Germinal center (tissue), 1 donor: ENCODE measurements around the gene ADISSP.
"Not testable (repeated sequence)": the region's sequence is repeated elsewhere in the genome, so short reads cannot be mapped to it uniquely, and the experiment has no call there.

Experiments used
- DNase-seq: peaks from one replicate; pipeline ENCODE4 v3.0.0; 2012; ENCODE audit warnings: mixed read lengths, low spot score

Gene ADISSP

DNA sequence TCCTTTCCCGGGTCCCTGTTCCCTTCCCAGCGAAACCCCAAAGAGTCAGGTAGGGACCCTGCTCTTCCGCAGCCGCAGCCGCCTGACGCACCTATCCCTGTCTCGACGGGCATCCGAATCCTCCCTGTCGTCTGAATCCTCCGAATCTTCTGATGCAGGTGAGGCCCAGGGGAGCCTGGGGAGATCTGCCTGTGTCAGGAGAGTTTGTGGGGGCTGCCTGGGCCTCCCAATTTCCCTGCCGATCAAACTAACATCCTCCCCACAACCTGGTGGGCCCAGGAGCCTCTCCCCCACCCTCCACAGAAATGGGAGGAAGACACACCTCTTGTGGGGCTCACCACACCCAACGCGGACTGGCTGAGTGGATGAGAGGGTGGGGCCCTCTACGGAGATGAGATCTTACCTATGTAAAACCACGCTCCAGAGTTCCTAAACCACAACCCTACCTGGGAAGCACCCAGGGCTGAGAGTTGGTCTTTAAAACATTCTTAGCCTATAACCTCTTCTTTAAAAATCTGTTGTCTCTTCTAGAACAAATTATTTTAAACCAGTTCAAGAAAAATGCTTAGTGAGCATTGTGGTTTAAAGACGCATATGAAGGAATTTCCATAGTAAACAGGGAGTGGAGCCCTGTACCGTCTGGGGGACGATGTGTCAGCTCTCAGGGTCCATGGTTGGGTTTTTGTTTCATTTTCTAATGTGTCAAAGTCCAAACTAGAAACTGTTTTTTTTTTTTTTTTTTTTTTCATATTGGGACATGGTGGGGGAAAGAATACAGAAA lies 30.2 kb upstream of the ADISSP start:
- no peak for DNase-seq

DNA sequence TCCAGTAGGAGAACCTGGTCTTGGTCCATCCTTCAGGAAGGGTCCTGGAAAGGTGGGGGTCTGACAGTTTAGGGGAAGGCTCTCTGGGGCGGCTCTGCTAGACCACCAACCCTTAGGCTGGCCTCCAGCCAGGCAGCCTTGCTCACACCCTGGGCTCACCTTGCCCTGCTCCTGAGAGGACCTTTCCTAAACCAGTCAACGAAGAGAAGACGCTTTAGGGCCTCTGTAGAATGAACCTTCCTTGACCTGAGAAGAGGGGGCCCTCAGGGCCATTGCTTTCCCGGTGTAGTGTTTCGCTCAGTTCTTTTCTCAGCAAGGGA lies 29.6 kb upstream of the ADISSP start:
- no peak for DNase-seq

DNA sequence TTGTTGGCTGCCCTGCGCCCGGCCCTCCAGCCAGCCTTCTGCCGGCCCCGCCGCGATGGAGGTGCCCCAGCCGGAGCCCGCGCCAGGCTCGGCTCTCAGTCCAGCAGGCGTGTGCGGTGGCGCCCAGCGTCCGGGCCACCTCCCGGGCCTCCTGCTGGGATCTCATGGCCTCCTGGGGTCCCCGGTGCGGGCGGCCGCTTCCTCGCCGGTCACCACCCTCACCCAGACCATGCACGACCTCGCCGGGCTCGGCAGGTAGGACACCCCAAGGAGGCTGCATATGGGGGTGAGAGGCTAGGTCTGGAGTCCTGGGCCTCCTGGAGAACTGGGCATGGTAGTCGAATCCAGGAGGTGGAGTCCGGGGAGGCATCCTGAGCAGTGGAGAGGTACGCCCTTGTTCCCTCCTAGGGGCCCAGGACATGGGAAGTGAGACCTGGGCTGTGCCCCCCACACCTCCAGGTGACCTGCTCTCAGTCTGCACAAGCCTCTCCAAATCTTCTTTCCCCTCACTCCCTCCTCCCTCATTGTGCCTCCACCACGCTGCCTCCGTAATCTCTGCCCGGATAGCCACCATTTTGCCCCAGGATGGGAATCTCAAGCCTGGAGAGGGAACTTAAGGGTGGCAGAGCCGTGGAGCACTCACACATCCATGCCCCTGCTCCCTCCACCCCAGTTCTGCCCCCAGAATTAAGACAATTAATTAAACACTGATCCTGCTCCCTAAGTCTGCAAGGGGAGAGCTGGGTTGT lies 29.1 kb upstream of the ADISSP start:
- DNase-seq = no peak

DNA sequence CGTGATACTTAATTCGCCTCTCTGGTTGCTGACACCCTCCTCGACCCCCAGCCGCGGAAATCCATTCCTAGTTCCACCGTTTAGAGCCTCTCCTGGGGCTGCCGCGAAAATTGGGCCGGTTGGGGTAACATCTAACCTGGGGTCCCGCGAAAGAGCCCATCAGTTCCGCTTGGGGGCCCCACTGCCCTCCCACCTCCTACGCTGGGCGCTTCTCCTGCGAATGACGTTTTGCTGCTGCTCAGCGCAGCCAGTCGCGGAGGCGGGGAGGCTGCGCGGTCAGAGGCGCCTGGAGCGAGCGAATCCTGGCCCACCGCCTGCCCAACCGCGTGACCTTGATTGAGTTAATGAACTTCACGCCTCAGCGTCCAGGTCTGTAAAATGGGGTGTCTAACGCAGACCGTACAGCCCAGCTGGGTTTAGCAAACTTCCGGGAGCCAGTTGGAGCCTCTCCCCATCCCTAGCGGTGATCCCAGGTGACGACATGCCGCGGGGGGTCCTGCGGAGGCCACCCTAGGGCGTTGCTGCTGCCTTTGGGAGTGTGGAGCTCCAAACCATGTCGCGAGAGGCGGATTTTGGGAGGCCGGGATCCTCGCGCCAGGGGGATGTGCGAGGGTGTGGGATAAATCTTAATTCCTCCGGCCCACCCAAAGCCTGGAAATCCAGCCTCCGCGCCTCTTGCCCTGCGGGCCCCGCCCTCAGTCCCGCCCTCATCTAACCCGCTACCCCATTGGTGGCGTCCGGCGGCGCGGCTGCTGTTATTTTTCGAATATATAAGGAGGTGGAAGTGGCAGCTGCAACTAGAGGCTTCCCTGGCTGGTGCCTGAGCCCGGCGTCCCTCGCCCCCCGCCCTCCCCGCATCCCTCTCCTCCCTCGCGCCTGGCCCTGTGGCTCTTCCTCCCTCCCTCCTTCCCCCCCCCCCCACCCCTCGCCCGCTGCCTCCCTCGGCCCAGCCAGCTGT lies 28.2 kb upstream of the ADISSP start, which contains the start of gene CDC25B:
CDC25B (plus strand) TSS at position 800 of the 958 bp plus-strand sequence. CDS start 222 bp downstream, outside the sequence.
- DNase-seq = peak; percentile 91

DNA sequence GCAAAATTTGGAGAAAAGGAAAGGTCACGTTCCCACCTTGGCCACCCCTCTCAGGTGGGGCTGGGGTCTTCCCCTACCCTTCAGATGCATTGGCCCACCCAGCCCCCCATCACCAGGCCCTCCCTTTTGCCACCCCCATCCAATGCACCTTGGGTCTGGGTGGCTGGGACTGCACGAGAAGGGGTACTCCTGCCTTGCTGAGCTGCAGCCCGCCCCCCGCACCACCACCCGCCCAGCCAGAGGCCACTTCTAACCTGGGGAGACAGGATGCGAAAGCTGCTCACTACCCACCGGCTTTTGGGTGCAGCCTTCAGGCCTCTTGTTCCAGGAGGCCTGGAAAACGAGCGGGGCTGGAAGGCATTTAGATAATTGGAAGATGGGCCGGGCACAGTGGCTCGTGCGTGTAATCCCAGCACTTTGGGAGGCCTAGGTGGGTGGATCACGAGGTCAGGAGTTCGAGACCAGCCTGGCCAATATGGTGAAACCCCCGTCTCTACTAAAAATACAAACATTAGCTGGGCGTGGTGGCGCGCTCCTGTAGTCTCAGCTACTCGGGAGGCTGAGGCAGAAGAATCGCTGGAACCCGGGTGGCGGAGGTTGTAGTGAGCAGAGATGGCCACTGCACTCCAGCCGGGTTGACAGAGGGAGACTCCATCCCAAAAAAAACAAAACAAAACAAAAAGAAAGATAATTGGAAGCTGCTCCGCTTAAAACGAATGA lies 27.3 kb upstream of the ADISSP start:
- DNase-seq = no peak

DNA sequence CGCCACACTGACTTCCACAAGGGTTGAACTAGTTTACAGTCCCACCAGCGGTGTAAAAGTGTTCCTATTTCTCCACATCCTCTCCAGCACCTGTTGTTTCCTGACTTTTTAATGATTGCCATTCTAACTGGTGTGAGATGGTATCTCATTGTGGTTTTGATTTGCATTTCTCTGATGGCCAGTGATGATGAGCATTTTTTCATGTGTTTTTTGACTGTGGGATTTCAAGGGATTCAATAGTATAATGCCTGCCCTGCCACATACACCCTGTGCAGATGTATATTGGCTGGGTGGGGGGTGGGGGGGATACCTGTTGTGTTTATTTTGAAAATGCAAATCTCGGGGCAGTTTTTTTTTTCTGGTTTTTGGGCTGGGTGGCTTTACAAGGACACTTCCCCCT lies 26.6 kb upstream of the ADISSP start:
- not testable (repeated sequence) for DNase-seq

DNA sequence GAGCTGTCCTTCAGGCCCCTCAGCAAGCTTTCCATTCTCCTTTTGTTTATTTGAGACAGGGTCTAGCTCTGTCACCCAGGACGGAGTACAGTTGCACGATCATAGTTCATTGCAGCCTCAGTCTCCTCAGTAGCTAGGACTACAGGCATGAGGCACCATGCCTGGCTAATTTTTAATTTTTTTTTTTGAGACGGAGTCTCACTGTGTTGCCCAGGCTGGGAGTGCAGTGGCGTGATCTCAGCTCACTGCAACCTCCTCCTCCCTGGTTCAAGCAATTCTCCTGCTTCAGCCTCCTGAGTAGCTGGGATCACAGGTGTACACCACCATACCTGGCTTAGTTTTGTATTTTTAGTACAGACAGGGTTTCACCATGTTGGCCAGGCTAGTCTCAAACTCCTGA lies 21.6 kb upstream of the ADISSP start:
- DNase-seq = not testable (repeated sequence)

DNA sequence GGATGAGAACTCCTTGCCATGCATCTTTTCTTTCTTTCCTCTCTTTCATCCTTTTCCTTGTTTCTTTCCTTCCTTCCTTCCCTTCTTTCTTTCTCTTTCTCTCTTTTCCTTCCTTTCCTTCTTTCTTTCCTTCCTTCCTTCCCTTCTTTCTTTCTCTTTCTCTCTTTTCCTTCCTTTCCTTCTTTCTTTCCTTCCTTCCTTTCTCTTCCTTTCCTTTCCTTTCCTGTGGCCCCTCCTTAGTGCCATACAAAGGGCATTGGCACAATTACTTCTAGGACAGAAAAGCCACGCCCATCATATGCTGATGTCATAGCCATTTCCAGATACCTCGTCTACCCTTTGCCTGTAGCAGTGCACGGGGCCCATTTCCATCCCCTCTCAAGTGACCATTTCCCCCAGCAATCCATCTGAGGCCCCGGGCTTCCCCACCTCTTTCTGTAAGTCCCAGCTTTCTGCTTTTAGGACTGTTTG lies 21.2 kb upstream of the ADISSP start:
- DNase-seq = no peak

DNA sequence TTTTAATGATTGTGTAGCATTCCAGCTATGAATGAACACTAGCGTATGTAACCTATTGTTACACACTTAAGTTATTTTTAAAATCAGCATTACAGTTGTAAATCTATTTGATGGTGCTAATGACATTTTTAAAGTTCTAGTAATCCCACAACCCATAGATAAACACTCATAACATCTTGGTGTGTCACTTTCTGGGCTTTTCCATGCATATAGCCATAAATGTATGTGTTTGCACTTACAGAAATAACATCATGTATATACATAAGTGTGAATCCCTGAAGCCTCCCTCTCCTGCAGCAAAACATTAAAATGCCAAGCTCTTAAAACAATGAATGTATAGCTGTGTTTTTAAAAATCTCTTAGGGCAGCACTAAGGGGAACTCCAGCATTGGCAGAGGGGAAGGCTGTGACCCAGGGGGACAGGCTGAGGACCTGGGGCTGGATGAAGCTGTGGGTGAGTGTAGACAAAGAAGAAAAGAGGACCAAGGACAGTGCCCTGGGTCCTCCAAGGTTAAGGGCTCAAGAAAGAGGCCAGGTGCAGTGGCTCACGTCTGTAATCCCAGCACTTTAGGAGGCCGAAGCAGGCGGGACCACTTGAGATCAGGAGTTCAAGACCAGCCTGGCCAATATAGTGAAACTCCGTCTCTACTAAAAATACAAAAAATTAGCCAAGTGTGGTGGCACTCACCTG lies 19.9 kb upstream of the ADISSP start:
- no peak for DNase-seq

DNA sequence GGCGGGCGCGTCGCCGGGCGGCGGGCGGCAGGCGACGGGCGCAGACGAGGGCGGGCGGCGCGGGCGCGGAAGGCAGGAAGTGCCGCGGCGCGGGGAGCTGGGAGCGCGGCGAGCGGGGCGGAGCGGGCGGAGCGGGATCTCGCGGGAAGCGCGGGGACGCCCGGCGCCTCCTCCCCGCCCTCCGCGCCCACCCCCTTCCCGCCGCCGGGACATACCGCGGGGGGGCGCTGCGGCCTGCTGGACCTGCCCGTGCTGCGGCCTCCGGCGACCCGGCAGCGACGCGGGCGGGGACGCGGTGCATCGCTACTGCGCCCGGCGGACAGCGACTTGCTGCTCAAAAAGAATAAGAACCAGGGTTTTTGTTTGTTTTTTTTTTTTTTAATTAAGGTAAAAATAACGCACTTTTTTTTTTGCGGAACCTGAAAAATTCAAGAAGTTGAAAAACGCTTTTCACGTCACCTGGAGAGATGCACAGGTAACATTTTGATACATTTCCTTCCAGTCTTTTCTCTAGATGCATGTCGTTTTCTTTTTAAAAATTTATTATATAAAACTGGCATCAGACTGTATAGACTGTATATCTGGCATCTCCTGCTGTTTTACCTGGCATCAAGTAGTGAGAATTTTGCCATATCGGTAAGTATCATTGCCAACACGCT lies 19.2 kb upstream of the ADISSP start, which contains the start of gene CENPB:
CENPB (minus strand) TSS at position 76 of the 659 bp plus-strand sequence. CDS start 257 bp downstream, outside the sequence.
- peak; percentile 87 for DNase-seq

DNA sequence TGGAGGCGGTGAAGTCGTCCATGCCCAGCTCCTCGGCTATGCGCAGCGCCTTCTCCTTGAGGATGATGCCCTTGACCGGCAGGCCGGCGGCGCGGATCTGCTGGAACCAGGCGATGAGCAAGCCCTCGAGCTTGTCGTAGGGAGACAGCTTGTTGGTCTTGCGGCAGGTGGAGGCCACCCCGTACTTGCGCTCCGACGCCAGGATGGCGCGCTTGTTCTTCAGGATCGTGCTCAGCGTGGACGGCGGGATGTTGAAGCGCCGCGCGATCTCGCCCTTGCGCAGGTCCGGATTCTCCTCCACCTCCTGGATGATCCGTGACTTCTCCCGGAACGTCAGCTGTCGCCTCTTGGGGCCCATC lies 18.6 kb upstream of the ADISSP start:
- DNase-seq = no peak

DNA sequence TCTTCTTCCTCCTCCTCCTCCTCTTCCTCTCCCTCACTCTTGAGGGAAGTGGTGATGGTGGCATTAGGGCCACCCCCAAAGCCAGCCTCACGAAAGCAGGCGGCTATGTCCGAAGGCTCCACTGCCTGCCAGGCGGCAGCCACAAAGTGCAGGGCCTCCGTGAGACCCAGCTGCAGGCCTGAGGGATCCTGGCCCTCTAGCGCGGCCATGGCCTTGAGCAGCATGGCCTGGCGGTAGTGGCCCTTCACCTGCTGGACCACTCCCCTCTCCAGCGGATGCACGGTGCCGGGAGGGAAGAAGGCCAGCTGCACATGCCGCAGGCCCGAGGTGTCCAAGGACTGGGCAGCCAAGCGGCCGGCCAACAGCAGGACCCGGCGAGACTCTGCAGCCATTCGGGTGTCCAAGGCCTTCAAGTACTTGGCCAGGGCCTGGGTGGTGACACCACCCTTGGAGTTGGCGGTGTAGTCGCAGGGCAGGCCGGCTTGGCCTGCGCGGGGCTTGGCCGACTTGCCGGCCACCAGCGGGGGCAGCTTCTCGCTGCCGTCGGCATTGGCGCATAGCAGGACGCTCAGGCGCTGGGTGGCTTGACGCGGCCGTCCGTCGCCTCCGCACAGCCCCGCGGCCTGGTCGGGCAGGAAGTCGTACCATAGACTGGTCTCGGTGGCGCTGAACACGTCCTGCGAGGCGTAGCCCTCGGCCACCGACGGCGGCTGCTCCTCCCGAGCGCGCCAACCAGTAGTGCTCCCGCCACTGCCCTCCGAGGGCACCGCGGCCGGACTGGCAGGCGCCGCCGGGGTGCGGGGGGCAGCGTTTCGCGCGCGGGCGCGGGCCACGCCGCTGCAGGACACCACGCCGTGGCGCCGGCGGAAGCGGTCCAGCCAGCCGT lies 17.9 kb upstream of the ADISSP start:
- DNase-seq = no peak

DNA sequence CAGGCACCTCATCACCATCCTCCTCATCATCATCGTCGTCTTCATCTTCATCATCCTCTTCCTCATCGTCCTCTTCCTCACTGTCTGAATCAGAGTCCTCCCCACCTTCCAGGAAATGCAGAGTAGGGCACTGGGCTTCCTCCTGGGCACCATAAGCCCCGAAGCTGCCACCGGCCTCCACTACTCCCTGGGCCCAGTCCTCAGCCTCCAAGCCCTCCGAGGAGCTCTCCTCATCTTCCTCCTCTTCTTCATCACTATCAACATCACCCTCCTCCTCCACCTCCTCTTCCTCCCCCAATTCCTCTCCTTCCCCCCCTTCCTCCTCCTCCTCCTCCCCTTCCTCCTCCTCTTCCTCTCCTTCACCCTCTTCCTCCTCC lies 17.3 kb upstream of the ADISSP start:
- no peak for DNase-seq

DNA sequence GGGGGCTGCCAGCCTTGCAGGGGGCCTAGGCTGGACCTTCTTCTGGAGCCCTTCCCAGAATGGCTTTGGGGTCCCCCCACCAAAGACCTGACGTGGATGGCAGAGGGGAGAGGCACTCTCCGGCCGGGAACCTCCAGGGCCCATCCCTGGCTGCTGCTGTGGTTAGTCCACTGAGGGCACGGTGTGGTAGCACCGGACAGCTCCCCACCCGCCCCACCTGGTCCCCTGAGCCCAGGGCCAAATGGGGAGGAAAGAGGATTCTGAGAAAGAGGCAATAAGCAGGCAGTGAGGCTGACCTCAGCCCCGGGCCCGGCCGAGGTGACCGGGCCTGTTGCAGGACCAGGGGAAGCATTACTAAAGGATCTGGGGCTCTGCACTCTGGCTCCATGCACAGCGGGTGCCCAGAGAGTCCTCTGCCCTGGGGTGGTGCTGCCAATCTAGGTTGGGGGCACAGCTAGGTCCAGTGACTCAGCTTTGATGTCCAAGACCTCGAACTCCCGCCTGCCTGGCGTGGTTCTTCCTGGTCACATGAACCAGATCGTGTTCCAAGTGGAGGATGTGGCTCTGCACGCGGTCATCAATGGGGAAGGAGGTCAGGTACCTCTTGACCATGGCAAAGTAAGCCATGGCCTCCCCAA lies 16.8 kb upstream of the ADISSP start:
- no peak for DNase-seq

DNA sequence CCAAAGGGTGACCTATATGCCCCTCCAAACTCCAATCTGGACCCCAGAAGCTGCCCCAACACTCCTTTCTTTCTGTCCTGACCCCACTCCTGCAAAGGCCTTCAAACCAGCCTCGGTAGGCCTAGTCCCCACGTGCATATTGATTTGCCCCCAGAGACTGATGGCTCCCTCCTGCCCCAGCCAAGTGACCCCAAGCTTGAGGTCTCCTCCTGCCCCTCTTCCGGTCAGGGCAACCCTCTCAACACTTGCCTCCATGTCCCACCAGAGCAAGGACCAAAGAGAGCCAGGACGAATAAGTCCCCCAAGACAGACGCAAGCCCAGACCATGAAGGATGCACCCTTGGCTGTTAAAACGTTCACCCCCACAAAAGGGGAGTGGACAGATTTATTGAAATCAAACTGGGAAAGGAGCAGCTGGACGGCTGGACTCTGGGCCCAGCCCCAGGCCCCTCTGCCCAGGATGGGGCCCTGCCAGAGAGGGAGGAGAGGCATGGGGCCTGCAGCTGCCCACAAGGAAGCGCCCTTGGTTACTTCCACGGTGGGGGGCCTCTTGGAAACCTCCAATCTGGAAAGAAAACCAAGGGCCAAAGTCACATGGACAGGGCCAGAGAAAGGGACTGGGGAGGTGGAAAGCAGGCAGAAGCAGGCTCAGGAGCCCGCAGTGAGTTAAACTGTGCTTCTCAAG lies 16.1 kb upstream of the ADISSP start:
- no peak for DNase-seq

DNA sequence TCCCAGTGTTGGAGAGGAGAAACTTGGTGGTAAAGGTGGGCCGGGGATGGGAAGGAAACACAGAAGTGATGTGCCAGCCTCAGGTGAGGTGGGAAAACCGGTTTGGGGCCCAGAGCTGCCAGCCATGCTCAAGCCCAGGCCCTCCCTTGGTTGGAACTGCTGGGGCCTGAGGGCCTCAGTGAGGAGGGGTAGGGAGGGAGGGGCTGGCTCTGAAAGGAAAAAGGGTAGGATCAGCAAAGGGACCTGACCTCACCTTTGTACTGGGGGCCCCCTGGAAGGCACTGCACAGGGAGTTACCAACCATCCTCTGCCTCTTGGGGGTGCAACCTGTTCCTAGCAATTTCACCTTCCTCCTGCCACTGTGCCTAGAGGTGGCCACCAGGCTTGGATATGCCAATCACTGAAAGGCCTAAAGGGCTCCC lies 15.5 kb upstream of the ADISSP start:
- DNase-seq = no peak

DNA sequence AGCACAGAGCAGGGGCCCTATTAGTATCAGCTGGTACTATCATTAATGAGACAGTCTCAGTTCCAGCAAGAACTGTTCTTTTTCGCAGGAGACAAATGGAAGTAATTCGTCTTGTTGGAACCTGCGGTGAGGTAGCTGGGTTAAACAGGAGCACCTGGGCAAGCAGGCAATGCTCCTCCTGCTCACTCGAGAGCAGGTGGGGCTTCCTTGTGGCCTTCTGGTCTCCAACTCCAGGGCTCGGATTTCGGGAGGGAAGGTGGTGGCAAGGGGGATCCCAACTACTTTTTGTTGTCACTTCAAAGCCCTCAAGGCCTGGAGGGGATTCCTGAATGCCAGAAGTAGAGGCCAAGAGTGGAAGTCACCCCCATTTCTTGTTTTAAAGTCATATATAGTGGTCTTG lies 15.0 kb upstream of the ADISSP start:
- no peak for DNase-seq
